IPS-18c (cell line): ENCODE data around the gene YJU2.
"Not testable (repeated sequence)": the region's sequence is repeated elsewhere in the genome, so short reads cannot be mapped to it uniquely, and the experiment has no call there.

Experiments
- H3K4me3 ChIP-seq: 2 replicates; pipeline ENCODE4 v1.7.0; 2013; ENCODE audit warnings: low read depth, mild to moderate bottlenecking, low read length, moderate library complexity; ENCODE audit not compliant: insufficient read depth
- H3K9me3 ChIP-seq: one replicate; pipeline ENCODE4 v1.6.1; 2013; ENCODE audit warnings: mild to moderate bottlenecking, low read length, moderate library complexity; ENCODE audit not compliant: control insufficient read depth, insufficient read depth

YJU2 gene

DNA sequence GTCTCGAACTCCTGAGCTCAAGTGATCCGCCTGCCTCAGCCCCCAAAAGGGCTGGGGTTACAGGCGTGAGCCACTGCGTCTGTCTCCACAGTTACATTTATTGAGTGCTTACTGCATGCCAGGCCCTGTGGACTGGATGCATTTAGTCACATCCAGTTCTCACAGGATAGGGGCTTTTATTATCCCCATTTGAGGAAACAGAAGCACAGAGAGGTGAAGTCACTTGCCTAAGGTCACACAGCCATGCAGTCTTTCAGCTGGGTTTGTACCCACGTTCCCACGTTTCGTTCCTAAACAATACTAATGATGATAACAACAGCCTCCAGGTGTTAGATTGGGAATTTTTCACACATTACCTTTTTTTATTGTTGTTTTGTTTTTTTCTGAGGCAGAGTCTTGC, 26.7 kb upstream of the YJU2 start:
- H3K4me3 ChIP-seq: no peak overlapping the region
- no peaks in the 10 kb centered on the region for H3K9me3 ChIP-seq

DNA sequence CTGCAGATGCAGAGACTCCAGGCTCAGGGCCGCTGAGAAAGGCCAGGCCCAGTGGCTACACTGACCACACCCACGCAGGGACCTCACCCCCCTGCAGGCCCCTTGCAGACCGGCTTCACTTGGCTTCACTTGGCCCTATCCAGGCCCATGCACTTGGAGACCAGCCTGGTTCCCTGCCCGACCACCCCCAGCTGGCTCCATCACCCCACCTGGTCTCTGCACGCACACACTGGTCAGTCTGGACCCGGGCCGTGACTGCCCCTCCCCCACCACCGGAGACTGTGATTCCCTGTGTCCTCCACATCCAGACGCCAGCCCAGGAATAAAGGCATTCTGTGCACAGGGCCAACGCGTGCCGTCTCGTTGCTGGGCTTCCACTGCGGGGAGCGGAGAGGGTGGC, 22.4 kb upstream of the YJU2 start:
- H3K9me3 ChIP-seq: no peaks in the 10 kb centered on the region
- no peak overlapping the region for H3K4me3 ChIP-seq

DNA sequence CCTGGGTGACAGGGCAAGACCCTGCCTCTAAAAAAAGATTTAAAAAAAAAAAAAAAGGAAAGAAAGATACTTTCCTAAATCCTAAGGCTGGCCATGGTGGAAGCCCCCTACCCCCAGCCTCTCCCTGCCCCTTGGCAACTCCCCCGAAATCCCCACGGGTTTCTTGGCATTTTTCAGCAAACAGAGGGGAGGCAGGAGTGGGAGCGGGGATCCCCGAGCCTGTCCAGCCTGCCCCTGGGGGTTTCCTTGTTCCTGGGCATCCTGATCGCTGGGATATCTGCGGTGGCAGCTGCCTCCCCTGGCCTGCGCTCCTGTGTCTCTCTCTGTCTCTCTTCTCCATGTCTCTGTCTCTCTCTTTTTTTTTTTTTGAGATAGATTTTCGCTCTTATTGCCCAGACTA, 21.0 kb upstream of the YJU2 start:
- Histone ChIP-seq H3K9me3 (no peaks in the 10 kb centered on the region), H3K4me3 (no peak overlapping the region)

DNA sequence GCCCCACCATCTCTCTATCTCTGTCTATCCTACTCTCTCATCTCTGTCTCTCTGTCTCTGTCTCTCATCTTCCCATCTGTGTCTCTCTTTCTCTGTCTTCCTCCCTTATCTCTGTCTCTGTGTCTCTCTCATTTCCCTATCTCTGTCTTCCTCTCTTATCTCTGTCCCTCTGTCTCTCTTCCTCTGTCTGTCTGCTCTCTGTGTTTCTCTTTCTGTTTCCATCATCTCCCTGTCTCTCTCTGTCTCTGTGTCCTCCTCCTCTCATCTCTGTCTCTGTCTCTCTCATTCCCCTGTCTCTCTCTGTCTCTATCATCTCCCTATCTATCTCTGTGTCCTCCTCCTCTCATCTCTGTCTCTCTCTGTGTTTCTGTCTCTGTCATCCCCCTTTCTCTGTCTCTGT, 19.1 kb upstream of the YJU2 start:
- no peaks in the 10 kb centered on the region for H3K9me3 ChIP-seq
- H3K4me3 ChIP-seq: no peak overlapping the region

DNA sequence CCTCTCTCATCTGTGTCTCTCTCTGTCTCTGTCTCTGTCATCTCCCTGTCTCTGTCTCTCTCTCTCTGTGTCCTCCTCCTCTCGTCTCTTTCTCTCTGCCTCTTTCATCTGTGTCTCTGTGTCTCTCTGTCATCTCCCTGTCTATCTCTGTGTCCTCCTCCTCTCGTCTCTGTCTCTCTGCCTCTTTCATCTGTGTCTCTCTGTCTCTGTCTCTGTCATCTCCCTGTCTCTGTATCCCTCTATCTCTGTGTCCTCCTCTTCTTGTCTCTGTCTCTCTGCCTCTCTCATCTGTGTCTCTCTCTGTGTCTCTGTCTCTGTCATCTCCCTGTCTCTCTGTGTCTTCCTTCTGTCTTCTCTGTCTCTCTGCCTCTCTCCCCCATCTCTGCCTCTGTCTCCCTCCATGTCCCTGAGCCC, 18.1 kb upstream of the YJU2 start:
- no peak overlapping the region; the same call in 1 of the 2 replicates for H3K4me3 ChIP-seq

DNA sequence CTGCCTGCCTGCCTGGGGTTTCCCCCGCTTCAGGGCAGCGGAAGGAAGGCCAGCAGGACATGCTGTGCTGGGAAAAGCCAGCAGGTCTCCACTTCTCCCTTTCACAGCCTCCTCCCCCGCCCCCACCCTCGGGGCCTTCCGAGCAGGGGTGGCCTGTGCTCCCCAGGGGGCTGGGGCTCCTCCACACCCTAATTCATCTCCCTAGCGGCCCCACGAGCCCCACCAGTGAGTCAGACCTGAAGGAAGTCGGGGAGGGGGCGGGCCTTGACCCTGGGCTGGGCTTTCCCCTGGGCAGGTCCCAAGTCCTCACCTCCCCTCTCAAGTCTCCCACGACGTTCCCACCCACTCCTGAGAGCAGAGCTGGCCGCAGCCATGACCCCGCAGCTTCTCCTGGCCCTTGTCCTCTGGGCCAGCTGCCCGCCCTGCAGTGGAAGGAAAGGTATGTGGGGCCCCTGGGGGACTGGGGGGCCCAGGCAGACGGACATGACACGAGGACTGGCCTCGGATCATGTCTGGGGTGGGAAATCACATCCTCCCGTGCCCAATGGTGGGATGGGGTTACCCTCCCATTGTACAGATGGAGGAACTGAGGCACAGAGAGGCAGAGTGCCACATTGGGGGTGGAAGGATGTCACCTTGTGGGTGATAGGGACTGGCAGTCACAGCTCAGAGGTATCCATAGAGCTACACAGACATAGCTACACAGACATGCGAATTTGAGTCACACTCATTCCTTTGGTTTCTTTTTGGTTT, 17.5 kb upstream of the YJU2 start, which contains the start of gene EBI3:
EBI3 (plus strand) TSS at position 345 of the 753 bp plus-strand sequence; CDS start at position 373, 28 bp downstream.
- Histone ChIP-seq H3K9me3 (no peaks in the 10 kb centered on the region), H3K4me3 (peak within 1 kb of the TSS; percentile 31)

More for the DNA sequence above, 18.1 kb upstream of the YJU2 start:
- no peaks in the 10 kb centered on the region for H3K9me3 ChIP-seq

DNA sequence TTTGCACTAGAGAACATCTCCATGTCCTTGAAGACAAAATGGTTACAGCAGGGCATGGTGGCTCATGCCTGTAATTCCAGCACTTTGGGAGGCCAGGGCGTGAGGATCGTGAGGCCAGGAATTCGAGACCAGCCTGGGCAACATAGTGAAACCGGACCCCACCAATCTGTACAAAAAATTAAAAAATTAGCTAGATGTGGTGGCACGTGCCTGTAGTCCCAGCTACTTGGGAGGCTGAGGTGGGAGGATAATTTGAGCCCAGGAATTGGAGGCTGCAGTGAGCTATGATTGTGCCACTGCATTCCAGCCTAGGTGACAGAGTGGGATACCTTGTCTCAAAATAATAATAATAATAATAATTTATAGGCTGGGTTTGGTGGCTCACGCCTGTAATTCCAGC, 16.6 kb upstream of the YJU2 start:
- H3K9me3 ChIP-seq, H3K4me3 ChIP-seq: not testable (repeated sequence)

DNA sequence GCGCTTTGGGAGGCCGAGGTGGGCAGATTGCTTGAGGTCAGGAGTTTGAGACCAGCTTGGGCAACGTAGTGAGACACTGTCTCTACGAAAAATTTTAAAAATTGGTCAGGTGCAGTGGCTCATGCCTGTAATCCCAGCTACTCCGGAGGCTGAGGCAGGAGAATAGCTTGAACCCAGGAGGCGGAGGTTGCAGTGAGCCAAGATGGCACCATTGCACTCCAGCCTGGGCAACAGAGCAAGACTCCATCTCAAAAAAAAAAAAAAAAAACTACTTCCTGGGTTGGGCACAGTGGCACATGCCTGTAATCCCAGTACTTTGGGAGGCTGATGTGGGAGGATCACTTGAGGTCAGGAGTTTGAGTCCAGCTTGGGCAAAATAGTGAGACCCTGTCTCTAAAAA, 15.4 kb upstream of the YJU2 start:
- H3K9me3 ChIP-seq, H3K4me3 ChIP-seq: not testable (repeated sequence)

DNA sequence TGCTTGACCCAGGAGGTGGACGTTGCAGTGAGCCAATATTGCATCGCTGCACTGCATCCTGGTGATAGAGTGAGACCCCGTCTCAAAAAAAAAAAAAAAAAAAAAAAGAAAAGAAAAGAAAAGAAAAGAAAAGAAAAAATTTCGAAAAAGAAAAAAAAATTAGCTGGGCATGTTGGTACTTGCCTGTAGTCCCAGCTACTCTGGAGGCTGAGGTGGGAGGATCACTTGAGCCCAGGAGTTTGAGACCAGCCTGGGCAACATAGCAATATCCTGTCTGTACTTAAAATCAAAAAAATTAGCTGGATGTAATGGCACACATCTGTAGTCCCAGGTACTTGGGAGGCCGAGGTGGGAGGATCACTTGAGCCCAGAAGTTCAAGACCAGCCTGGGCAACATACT, 14.7 kb upstream of the YJU2 start:
- not testable (repeated sequence) for H3K4me3 ChIP-seq

DNA sequence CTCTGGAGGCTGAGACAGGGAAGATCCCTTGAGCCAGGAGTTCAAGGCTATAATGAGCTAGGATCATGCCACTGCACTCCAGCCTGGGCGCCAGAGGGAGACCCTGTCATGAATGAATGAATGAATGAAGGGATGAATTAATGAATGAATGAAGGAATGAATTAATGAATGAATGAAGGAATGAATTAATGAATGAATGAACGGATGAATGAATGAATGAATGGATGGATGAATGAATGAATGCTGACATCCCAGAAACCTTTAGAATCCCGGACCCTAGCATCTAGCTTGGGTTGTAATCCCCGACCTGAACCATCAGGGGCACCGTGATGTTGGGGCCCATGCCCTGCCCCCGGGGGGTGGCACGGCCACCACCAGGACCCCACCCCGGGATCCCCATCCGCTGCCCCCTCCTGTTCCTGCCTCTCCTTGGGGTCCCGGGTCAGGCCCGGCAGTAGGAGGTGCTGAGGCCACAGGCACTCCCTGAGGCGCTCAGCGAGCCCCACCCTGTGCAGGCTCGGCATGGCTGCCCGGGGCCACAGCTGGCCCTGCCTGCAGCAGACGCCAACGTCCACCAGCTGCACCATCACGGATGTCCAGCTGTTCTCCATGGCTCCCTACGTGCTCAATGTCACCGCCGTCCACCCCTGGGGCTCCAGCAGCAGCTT, 14.1 kb upstream of the YJU2 start:
- Histone ChIP-seq H3K9me3 (no peaks in the 10 kb centered on the region), H3K4me3 (no peak overlapping the region)

More for the DNA sequence above, 14.7 kb upstream of the YJU2 start:
- not testable (repeated sequence) for H3K9me3 ChIP-seq

DNA sequence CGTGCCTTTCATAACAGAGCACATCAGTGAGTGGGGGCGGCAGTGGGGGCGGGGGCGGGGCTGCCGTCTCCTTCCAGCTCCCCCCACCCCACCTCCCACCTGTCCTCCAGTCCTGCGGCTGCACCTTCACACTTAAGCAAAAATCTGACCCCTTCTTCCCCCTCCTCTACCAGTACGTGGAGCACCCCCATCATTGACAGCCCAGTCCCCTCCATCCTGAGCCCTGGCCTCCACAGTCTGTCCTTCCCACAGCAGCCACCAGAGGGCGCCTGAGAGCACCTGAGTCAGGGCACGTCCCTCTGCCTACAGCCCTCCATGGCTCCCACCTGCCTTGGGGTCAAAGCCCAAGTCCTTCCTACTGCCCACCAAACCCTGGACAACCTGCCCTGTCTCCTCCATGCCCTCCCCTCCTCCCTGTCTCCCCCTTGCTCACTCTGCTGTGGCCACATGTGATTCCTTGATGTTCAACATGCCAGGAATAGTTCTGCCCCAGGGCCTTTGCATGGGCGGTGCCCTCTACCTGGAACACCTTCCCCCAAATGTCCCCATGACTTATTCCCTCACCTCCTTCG, 13.5 kb upstream of the YJU2 start:
- Histone ChIP-seq H3K9me3 (no peaks in the 10 kb centered on the region), H3K4me3 (no peak overlapping the region)

DNA sequence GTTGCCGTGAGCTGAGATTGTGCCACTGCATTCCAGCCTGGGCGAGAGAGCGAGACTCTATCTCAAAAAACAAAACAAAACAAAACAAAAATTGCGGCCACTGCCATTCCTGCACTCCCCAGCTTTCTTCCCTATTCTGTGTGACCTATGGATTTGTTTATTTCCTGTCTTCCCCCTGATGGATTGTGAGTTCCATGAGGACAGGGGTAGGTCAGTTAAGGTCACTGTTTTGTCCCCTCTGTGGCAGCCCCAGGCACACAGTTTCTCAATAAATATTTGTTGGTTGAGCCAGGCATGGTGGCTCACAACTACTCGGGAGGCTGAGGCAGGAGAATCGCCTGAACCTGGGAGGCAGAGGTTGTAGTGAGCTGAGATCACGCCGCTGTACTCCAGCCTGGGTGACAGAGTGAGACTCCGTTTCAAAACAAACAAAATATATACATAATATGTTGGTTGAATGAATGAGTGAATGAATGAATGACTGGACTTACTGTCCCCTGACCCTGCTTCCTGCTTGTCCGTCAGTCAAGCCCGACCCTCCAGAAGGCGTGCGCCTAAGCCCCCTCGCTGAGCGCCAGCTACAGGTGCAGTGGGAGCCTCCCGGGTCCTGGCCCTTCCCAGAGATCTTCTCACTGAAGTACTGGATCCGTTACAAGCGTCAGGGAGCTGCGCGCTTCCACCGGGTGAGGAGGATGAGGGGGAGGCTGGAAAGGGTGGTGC, 12.6 kb upstream of the YJU2 start:
- Histone ChIP-seq H3K9me3 (no peaks in the 10 kb centered on the region), H3K4me3 (no peak overlapping the region)

DNA sequence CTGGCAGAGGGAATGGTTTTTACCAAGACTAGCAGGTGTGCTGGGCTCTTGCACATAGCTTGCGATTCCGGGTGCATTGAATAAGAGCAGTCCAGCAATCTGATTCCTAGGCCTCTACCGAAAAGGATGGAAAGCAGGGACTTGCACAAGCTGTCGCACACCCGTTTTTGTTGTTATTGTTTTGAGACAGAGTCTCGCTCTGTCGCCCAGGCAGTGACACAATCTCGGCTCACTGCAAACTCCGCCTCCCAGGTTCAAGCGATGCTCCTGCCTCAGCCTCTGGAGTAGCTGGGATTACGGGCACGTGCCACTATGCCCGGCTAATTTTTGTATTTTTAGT, 12.0 kb upstream of the YJU2 start:
- H3K4me3 ChIP-seq: no peak overlapping the region
- H3K9me3 ChIP-seq: no peaks in the 10 kb centered on the region

DNA sequence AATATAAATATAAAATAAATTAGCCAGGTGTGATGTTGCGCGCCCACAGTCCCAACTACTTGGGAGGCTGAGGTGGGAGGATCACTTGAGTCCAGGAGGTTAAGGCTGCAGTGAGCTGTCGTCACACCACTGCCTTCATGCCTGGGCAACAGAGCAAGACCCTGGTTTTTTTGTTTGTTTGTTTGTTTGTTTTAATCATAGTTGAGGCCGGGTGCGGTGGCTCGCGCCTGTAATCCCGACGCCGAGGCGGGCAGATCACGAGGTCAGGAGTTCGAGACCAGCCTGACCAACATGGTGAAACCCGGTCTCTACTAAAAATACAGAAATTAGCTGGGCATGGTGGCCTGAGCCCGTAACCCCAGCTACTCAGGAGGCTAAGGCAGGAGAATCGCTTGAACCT, 9.4 kb upstream of the YJU2 start:
- H3K9me3 ChIP-seq, H3K4me3 ChIP-seq: not testable (repeated sequence)

DNA sequence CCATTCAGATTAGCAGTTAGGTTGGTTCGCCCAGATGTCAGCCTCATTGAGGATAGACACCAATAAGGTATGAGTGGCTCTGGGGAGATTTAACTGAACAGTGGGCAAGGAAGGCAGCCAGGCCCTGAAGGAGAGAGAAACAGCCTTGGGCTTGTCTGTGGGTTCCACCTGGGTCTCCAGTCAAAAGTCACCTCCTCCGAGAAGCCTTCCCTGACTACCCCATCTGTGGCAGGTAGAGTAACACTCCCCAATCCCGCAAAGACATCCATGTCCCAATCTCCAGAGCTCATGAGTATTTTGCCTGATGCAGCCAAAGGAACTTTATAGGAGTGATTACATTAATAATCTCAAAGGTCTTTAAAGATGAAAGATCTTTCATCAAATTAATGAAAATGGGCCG, 8.0 kb upstream of the YJU2 start:
- Histone ChIP-seq H3K4me3 (no peak overlapping the region), H3K9me3 (peaks cover 2% of the 10 kb centered on the region)

DNA sequence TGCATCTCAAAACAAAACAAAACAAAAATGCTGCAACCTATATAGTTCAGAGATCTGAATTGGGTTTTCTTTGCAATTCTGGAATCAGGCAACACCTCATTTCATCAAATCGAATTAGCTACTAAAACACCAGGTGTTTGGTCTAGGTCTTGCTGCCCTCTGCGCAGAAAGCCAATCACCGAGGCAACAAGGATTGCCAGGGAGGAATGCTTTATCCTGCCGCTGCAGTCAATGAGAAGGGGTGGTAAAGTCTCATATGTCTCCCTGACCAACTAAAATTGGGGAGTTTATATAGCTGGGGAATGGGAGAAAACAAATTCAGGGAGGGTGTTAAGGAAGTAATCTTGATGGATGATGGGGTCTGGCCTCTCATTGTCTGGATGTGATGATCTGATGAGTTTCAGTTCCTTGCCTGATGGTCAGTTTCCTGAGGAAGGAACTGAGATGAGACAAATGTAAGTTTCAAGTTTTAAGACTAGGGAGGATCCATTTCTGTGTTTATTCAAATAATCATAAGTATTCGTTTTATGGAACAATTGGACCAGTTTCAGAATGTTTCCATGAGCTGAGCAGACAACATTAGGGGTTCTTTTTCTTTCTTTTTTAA, 5.0 kb upstream of the YJU2 start:
- peaks cover 2% of the 10 kb centered on the region for H3K9me3 ChIP-seq
- H3K4me3 ChIP-seq: no peak overlapping the region

DNA sequence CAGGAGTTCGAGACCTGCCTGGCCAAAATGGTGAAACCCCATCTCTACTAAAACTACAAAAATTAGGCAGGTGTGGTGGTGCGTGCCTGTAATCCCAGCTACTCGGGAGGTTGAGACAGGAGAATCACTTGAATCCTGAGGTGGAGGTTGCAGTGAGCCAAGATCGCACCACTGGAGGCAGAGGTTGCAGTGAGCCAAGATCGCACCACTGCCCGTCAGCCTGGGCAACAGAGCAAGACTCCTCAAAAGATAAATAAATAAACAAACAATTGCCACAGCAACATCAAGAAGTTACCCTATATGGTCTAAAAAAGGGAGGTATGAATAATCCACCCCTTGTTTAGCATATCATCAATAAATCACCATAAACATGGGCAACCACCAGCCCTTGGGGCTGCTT, 942 bp upstream of the YJU2 start:
- H3K4me3 ChIP-seq, H3K9me3 ChIP-seq: not testable (repeated sequence)
